K562 (cell line): ENCODE data around the gene GABARAP. TPM values are rescaled to one million over a fixed set of nuclear protein-coding genes. Genes with fewer than 3 reads are reported as not detected.

ENCODE experiments used
- ATAC-seq: fragments of 200-7000 bp; cut with Tn5 transposase; 3 replicates; pipeline ENCODE4 v1.9.1; 2020; ENCODE audit warnings: moderate library complexity
- BruUV-seq: library from RNA; stranded (reverse); fragments of 400-500 nt; replicated peaks from 2 replicates; lab custom pipeline; 2021; lab: Mats Ljungman, UMichigan
- CTCF ChIA-PET: fragments of 300-600 bp; formaldehyde crosslinking; extraction: SDS; loops from one replicate; lab custom pipeline; 2021; ENCODE audit warnings: low intra/inter-chr PET ratio; lab: Yijun Ruan, JAX
- POLR2A ChIA-PET: fragments of 300-600, 350-650 bp; sonication (Branson Sonifier 250); formaldehyde crosslinking; extraction: SDS; loops from one replicate; lab custom pipeline; 2021; ENCODE audit warnings: antibody characterized with exemption, inconsistent platforms; lab: Yijun Ruan, JAX
- DNase-seq, 4 experiments: peaks; one replicate each; pipeline versions ENCODE4 v3.0.0 to v3.0.0-alpha.2; 2011 to 2018; ENCODE audit warnings: low spot score in 3 of 4, mixed read lengths in 3 of 4; ENCODE audit errors: extremely low read depth in 1 of 4
- FAIRE-seq: peaks from 2 replicates; lab custom pipeline; 2011; peaks lifted over from hg19 to GRCh38; lab: Jason Lieb, UNC
- H2AFZ ChIP-seq: 2 replicates; pipeline ENCODE4 v1.6.0; 2011; ENCODE audit warnings: low read depth, low read length, control low read depth, inconsistent platforms
- H3K27ac ChIP-seq: fragments of 200-600 bp; 3 replicates; pipeline ENCODE4 v1.8.0; 2011; ENCODE audit warnings: low read depth, mild to moderate bottlenecking, control low read depth, inconsistent platforms, low read length, moderate library complexity, mixed read lengths; ENCODE audit errors: extremely low read depth
- H3K27me3 ChIP-seq, 2 experiments: fragments of 300-600 bp in 1 of 2; 2 replicates in 1 of 2; 3 replicates in 1 of 2; pipeline versions ENCODE4 v1.6.0 to v1.8.0; 2011; ENCODE audit warnings: inconsistent platforms in 2 of 2, low read length in 2 of 2, mild to moderate bottlenecking in 1 of 2, mixed read lengths in 1 of 2, moderate library complexity in 1 of 2; ENCODE audit not compliant: control insufficient read depth in 2 of 2, insufficient read depth in 2 of 2
- H3K36me3 ChIP-seq: fragments of 300-600 bp; 3 replicates; pipeline ENCODE4 v1.8.0; 2011; ENCODE audit warnings: mild to moderate bottlenecking, low read length, inconsistent platforms; ENCODE audit not compliant: control insufficient read depth, insufficient read depth
- H3K4me1 ChIP-seq, 2 experiments: fragments of 200-600 bp in 1 of 2; replicated peaks in 1 of 2; 2 replicates in 1 of 2; 3 replicates in 1 of 2; pipeline versions ENCODE4 v1.5.1 to v1.8.0; 2011; ENCODE audit warnings: inconsistent platforms in 2 of 2, low read length in 2 of 2, mild to moderate bottlenecking in 1 of 2, mixed read lengths in 1 of 2, moderate library complexity in 1 of 2; ENCODE audit not compliant: control insufficient read depth in 2 of 2, insufficient read depth in 2 of 2
- H3K4me2 ChIP-seq: 2 replicates; pipeline ENCODE4 v1.6.1; 2011; ENCODE audit warnings: low read length, control low read depth, inconsistent platforms, mixed read lengths; ENCODE audit not compliant: insufficient read depth
- H3K4me3 ChIP-seq: fragments of 200-600 bp; sonication (generic), shearing (Covaris generic); 2 replicates; pipeline ENCODE4 v1.5.1; 2016; ENCODE audit warnings: control low read depth, inconsistent platforms
- H3K79me2 ChIP-seq: fragments of 200-600 bp; 3 replicates; pipeline ENCODE4 v1.8.0; 2011; ENCODE audit warnings: low read length, inconsistent platforms; ENCODE audit not compliant: control insufficient read depth, insufficient read depth
- H3K9ac ChIP-seq, 2 experiments: 2 replicates each; pipeline versions ENCODE4 v1.6.0 to v1.6.1; 2011; ENCODE audit warnings: low read depth in 2 of 2, low read length in 2 of 2, control low read depth in 1 of 2, inconsistent platforms in 1 of 2, mild to moderate bottlenecking in 1 of 2, mixed read lengths in 1 of 2; ENCODE audit not compliant: insufficient read depth in 1 of 2
- H3K9me1 ChIP-seq: one replicate; pipeline ENCODE4 v1.6.0; 2011; ENCODE audit warnings: inconsistent platforms, mild to moderate bottlenecking, low read length, moderate library complexity; ENCODE audit not compliant: control insufficient read depth, insufficient read depth
- H3K9me3 ChIP-seq: replicated peaks from 2 replicates; pipeline ENCODE4 v1.5.1; 2011; ENCODE audit warnings: low read depth, low read length, inconsistent platforms; ENCODE audit not compliant: control insufficient read depth, insufficient read depth
- H4K20me1 ChIP-seq: replicated peaks from 2 replicates; pipeline ENCODE4 v1.6.1; 2011; ENCODE audit warnings: low read length, inconsistent platforms, mixed read lengths; ENCODE audit not compliant: control insufficient read depth, insufficient read depth
- ATF1 ChIP-seq, 2 experiments: fragments of 450-650 bp in 1 of 2; IDR thresholded peaks; 2 replicates each; pipeline ENCODE4 v1.6.1; 2016; ENCODE audit warnings: missing compliant biosample characterization in 1 of 2, missing genetic modification characterization in 1 of 2
- BMI1 ChIP-seq: fragments of 150-350 bp; IDR thresholded peaks from 2 replicates; pipeline ENCODE4 v1.6.1; 2014; ENCODE audit warnings: low read length
- CREB1 ChIP-seq, 2 experiments: sonication (generic) in 1 of 2; formaldehyde crosslinking in 1 of 2; IDR thresholded peaks; 2 replicates each; pipeline versions ENCODE4 v1.6.1 to v1.8.0; 2012 to 2022; ENCODE audit warnings: inconsistent platforms in 1 of 2, mild to moderate bottlenecking in 1 of 2, missing genetic modification reagents in 1 of 2, moderate library complexity in 1 of 2
- E2F4 ChIP-seq: sonication (generic); formaldehyde crosslinking; IDR thresholded peaks from 2 replicates; pipeline ENCODE4 v1.8.0; 2022; ENCODE audit warnings: mild to moderate bottlenecking, low read depth, missing genetic modification reagents
- JUND ChIP-seq, 2 experiments: IDR thresholded peaks; 2 replicates in 1 of 2; 3 replicates in 1 of 2; pipeline ENCODE4 v1.6.1; 2011; ENCODE audit warnings: borderline replicate concordance in 2 of 2, low read depth in 2 of 2, low read length in 2 of 2, improper control_type of control experiment in 1 of 2, missing biosample characterization in 1 of 2, missing genetic modification characterization in 1 of 2, missing genetic modification reagents in 1 of 2
- MAZ ChIP-seq, 2 experiments: fragments of 450-650 bp in 1 of 2; sonication (generic) in 1 of 2; formaldehyde crosslinking; IDR thresholded peaks in 1 of 2; conservative IDR thresholded peaks in 1 of 2; 2 replicates each; pipeline versions ENCODE4 v1.4.0 to v1.5.0; 2020; ENCODE audit warnings: mild to moderate bottlenecking in 1 of 2, missing genetic modification reagents in 1 of 2
- MXI1 ChIP-seq: IDR thresholded peaks from 2 replicates; pipeline ENCODE4 v1.6.1; 2011; ENCODE audit warnings: low read depth, mild to moderate bottlenecking, improper control_type of control experiment, low read length
- NELFE ChIP-seq: IDR thresholded peaks from 2 replicates; pipeline ENCODE4 v1.6.1; 2011; ENCODE audit warnings: mild to moderate bottlenecking; ENCODE audit not compliant: insufficient read depth, insufficient read length
- YY1 ChIP-seq, 3 experiments: IDR thresholded peaks; 2 replicates each; pipeline ENCODE4 v1.6.1; 2011; ENCODE audit warnings: low read length in 2 of 3, mild to moderate bottlenecking in 2 of 3, moderate library complexity in 2 of 3, borderline replicate concordance in 1 of 3, control low read depth in 1 of 3, low read depth in 1 of 3; ENCODE audit not compliant: insufficient read depth in 3 of 3, insufficient replicate concordance in 2 of 3, control insufficient read depth in 1 of 3, insufficient read length in 1 of 3; ENCODE audit errors: extremely low read depth in 1 of 3
- ZNF740 ChIP-seq, 3 experiments: fragments of 200-800 bp in 1 of 3; sonication (Bioruptor generic) in 1 of 3; sonication (generic) in 1 of 3; formaldehyde crosslinking in 1 of 3; IDR thresholded peaks; 2 replicates each; pipeline versions ENCODE4 v1.6.1 to v1.8.0; 2016 to 2022; ENCODE audit warnings: mild to moderate bottlenecking in 2 of 3, missing compliant biosample characterization in 2 of 3, missing genetic modification characterization in 2 of 3, missing genetic modification reagents in 1 of 3
- WGBS: fragments of 100-300 bp; shearing (Covaris generic); methylation state at CpG from one replicate; pipeline ENCODE4 v1.1.6; 2016; ENCODE audit warnings: low coverage, mixed read lengths; ENCODE audit not compliant: insufficient coverage; ENCODE audit errors: missing lambda C conversion rate; 5-methylcytosine and 5-hydroxymethylcytosine counted together
- in situ Hi-C: fragments of 300-500 bp; cut with MboI; formaldehyde crosslinking; loops from 4 replicates; pipeline ENCODE4 v1.15.0; 2018; ENCODE audit warnings: inconsistent platforms, mixed read lengths
- intact Hi-C: fragments of 100-400 bp; cut with micrococcal nuclease; formaldehyde crosslinking; loops from 2 replicates; pipeline ENCODE4 v1.14.2; 2022
- polyA plus RNA-seq, 8 experiments: library from polyadenylated mRNA; depleted of rRNA in 4 of 8; stranded (reverse) in 5 of 8; unstranded in 3 of 8; fragments of >200 nt; fragmentation: Nextera tagmentation in 2 of 8; fragmentation: Illumina TruSeq in 1 of 8; extraction: Ambion mirVana in 2 of 8; extraction: Trizol in 1 of 8; gene quantifications; 2 replicates each; pipeline versions ENCODE4 v1.2.1 to v1.2.3, GENCODE V29; 2011 to 2014; ENCODE audit warnings: inconsistent platforms in 1 of 8, missing spikeins in 1 of 8
- total RNA-seq, 7 experiments: library from RNA; depleted of rRNA in 6 of 7; stranded (reverse); fragments of >200 nt in 6 of 7; fragmentation: Illumina TruSeq in 2 of 7; extraction: Trizol in 2 of 7; gene quantifications; 2 replicates each; pipeline versions ENCODE4 v1.2.1 to v1.2.3, GENCODE V29; 2011 to 2021; ENCODE audit warnings: low replicate concordance in 1 of 7

Gene GABARAP
- total and polyA plus RNA-seq, 9 of the 15 experiments (the other 6 are each of a cell fraction or from before 2014, with no cell fraction given) = 47.5 to 373 (median 152) TPM

GRCh38 chr17:7204828-7205461 lies 37.3 kb downstream of the GABARAP start:
- WGBS = 9% methylated on average over 16 of the region's 34 CpGs
- intact Hi-C loops (no loop called here), in situ Hi-C loops (no loop called here)
- Histone ChIP-seq H4K20me1 (peaks cover 3% of the 10 kb centered on the region; the same call in 1 of the 2 replicates), H3K27ac (no peak overlapping the region; the same call in 2 of the 3 replicates), H3K4me2 (peak overlapping the region; percentile 76), H3K9me1 (no peaks in the 10 kb centered on the region), H3K36me3 (peaks cover 21% of the 10 kb centered on the region; the same call in 2 of the 3 replicates), H3K79me2 (no peaks in the 10 kb centered on the region), H3K27me3 (no peaks in the 10 kb centered on the region), H3K4me1 (peaks cover 7 to 32% of the 10 kb centered on the region in 2 experiments; a peak in 4 of 5 replicates), H3K9me3 (no peaks in the 10 kb centered on the region), H2AFZ (peak overlapping the region; percentile 87), H3K4me3 (peak overlapping the region; percentile 45), H3K9ac (peak overlapping the region in 1 of 2 experiments; percentile 66; a peak in 1 of 4 replicates)
- peak; percentile 42 for FAIRE-seq
- BruUV-seq = no TSS peak
- ATAC-seq = peak; percentile 99
- POLR2A ChIA-PET = no interaction called here
- CTCF ChIA-PET = no interaction called here
- DNase-seq = peak; percentile 88 to 96 (median 94)
- TF ChIP-seq BMI1 (peak; percentile 81), ZNF740 (CRISPR knock-in tag; IDR thresholded peaks at IDR 0.05) (0 out of 2 replicates have a peak, but pooled peaks have one; percentile 18), ZNF740 (tag; IDR thresholded peaks at IDR 0.05) (no peak), YY1 (IDR thresholded peaks at IDR 0.05; ENCODE audit: borderline replicate concordance in 1 of 3, control insufficient read depth in 1 of 3, extremely low read depth in 1 of 3, insufficient read depth in 3 of 3, insufficient read length in 1 of 3, insufficient replicate concordance in 2 of 3, low read depth in 1 of 3, low read length in 2 of 3) (no peak), MAZ (CRISPR knock-in tag; conservative IDR thresholded peaks at IDR 0.05 in 1 of 2, IDR thresholded peaks at IDR 0.05 in 1 of 2) (peak in 1 of 2 experiments; percentile 62; a peak in 1 of 4 replicates), NELFE (no peak), JUND (IDR thresholded peaks at IDR 0.05; ENCODE audit: borderline replicate concordance, low read depth, low read length) (no peak), JUND (tag; IDR thresholded peaks at IDR 0.05; ENCODE audit: borderline replicate concordance, low read depth, low read length) (no peak), CREB1 (IDR thresholded peaks at IDR 0.05) (peak; percentile 28; the same call in 1 of the 2 replicates), CREB1 (CRISPR knock-in tag; IDR thresholded peaks at IDR 0.05) (0 out of 2 replicates have a peak, but pooled peaks have one; percentile 36), E2F4 (no peak), MXI1 (peak; percentile 87), ATF1 (CRISPR knock-in tag; IDR thresholded peaks at IDR 0.05) (no peak), ATF1 (tag; IDR thresholded peaks at IDR 0.05) (peak; percentile 85)
